ACHN (cell line): ENCODE results near the gene UGCG.

Source experiments
- DNase-seq: peaks from one replicate; pipeline ENCODE4 v3.0.0-alpha.2; 2015
- in situ Hi-C: cut with HindIII; loops from 2 replicates; pipeline ENCODE4 v1.10.0; 2017; ENCODE audit warnings: low sequenced_read_pairs, low pct_ligation_motif_present, low pct_unique_long_range_greater_than_20kb

The UGCG gene

DNA sequence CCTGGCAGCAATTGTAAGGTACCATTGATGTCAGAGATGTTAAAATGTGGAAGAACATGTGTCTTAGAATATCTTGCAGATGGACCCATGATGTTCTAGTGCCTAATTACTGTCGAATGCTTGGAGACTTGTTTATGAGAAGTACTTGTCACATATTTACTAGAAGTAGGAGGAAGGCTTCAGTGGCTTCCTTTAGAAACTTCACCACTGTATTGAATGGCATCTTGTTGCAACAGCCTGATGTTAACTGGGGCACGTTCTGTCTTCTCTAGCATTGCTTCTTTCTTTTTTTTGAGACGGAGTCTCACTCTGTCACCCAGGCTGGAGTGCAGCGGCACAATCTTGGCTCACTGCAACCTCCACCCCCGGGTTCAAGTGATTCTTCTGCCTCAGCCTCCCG, 16.5 kb downstream of the UGCG start:
- in situ Hi-C loops, result no loop called here
- DNase-seq, result no peak

DNA sequence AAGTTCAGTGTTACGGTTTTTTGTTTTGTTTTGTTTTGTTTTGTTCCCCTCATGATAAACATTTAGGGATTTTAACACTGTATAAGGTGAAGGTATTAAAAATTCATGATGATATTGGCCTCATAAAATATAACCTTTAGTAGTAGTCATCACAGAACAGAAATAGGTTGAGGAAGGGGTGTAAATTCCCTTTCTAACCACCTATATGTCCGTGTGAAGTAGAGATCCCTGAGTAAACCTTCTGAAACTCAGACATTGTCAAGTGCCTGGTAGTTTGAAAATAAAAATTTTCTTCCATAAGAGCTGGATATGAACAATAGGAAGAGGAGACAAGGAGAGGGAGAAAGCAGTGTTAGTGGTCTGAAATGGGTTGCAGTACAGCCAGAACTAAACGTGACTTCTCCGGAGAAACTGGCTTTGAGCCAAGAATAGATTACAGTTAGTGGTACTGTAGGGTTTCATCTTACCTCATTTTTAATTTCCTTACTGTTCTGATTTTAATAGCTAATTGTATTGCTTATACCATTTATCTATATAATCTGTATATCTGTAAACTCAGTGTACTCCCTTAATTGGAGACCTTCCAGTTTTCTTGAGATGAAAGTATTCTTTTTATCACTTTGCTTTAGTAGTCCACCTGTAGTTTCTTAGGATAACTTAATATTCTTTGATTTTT, 18.3 kb downstream of the UGCG start:
- DNase-seq, result peak; percentile 40
- in situ Hi-C loops, result no loop called here

DNA sequence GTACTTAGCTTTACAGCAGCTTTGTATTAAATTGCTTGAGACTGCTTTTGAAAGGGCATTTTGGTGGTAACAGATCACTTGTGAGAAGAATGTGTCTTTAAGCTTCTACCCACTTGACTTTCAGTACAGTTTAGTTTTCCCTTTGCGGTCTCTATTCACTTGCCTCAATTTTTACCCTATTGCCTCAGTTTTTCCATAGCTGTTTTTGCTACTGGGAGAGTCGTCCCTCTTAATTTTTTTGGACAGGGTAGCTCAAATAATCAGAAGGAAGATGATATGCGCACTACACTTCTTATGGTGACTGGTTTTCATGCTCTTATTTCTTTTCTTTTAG, 18.8 kb downstream of the UGCG start:
- DNase-seq, result no peak
- in situ Hi-C loops, result no loop called here

DNA sequence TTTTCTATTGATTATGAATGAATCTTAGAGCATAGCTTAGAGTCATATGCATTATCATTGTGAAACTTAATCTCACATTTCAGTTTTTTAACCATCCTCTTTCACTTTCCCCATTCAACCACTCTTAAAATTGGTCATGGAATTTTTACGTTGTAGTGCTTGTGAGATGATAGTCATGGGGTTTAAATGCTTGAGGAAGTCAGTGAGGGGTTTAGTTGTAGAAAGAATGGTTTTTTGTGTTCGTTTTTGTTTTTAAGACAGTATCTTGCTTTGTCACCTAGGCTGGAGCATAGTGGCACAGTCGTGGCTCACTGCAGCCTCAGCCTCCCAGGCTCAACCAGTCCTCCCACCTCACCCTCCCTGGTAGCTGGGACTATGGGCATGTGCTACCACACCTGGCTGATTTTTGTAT, 19.6 kb downstream of the UGCG start:
- in situ Hi-C loops, result no loop called here
- DNase-seq, result no peak

DNA sequence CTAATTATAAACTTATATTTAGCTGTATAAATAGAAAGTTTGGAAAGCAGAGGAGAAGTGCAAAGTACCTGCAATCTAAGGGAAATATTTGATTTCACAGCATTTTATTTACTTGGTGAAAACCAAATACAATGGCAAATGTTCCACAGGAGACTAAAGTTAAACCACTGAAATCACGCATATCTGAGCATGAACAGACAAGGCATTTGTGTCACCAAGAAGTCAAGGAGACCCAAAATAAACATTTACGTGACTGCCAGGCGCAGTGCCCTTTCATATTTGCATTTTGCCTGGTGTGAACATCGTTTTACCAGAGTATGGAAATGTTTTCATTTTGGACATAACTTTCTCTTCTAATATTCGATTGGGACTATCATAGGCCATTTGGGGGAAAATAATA, 20.6 kb downstream of the UGCG start:
- no peak for DNase-seq
- in situ Hi-C loops, result no loop called here

DNA sequence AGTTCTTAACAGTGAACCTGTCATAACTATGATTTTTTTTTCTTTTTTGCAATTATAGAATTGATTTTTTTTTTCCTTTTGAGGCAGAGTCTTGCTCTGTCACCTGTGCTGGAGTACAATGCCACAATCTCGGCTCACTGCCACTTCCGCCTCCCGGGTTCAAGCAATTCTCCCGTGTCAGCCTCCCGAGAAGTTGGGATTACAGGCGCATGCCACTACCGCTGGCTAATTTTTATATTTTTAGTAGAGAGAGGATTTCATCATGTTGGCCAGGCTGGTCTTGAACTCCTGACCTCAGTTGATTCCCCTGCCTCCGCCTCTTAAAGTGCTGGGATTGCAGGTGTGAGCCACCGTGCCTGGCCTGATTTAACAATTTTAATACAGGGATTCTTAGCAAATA, 21.4 kb downstream of the UGCG start:
- no peak for DNase-seq
- in situ Hi-C loops, result no loop called here

DNA sequence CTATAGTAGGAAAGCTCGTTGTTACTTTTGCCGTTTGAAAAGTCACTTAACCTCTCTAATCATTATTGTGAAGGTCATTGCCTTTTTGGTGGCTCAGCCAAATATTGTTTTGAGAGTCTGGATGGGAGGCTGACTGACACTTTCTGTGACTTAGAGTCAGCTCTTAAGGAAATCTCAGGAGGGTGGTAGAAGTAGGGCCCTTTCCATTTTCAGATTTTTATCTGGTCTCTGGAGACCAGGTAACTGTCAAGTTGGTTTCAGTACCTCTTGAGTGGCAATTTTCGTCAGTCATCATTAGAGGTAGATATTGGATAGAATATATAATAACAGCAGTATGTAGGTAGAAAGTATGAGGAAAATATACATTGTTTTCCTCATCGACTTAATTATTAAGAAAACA, 23.3 kb downstream of the UGCG start:
- no peak for DNase-seq
- in situ Hi-C loops, result no loop called here

DNA sequence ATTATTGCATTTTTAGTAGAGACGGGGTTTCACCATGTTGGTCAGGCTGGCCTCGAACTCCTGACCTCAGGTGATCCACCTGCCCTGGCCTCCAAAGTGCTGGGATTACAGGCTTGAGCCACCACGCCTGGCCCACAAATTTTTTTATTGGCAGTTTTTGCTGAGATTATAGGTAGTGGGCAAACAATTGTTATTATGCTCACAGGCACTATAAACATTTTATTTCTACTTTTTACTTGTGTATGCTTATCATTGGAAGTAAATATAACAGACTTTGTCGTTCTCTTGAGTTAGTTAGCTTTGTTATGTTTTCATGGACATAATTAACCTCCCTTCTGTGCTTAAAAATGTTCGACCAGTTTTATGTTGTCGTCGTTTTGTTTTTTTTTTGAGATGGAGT, 23.9 kb downstream of the UGCG start:
- in situ Hi-C loops, result no loop called here
- no peak for DNase-seq

DNA sequence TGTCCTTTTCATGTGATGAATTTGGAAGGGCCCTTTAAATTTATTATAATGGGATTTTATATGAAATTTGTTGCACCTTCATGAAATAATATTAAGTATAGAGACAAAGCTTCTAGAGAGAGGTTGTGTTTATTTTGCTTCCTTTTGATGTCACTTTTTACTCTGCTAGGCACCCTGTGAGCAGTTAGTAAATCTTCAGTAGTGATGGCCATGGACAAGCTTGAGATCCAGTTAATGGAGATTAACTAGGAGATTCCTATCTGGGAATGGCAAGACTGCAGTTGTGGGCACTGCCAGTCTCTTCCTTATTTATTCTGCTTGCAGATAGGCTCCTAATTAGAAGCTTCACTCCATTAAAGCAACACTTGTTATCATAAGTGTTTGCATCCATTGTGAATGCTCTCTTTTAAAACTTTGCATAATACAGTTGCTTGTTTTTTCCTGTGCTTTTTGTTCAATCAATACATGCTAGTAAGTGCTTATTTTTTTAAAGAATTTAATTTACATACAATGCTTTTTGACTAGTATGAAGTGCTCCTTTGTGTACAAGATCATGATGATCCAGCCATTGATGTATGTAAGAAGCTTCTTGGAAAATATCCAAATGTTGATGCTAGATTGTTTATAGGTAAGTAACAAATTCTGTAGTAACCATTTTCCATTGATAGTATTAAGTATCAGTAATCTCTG, 25.9 kb downstream of the UGCG start:
- in situ Hi-C loops, result no loop called here
- DNase-seq, result no peak

DNA sequence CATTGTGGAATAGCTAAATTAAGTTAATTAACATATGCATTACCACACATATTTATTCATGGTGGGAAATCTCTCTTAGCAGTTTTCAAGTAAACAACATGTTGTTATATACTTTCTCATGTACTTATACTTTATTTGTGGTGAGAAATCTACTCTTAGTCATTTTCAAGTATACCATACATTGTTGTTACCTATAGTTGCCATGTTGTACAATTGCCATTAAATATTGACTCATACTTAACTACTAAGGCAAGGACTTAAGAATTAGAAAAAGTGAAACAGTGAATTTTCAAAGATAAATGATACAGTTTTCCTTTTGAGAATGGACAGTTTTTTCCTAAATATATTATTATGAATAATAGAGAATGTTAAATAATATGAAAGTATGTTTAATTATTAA, 27.7 kb downstream of the UGCG start:
- no peak for DNase-seq

DNA sequence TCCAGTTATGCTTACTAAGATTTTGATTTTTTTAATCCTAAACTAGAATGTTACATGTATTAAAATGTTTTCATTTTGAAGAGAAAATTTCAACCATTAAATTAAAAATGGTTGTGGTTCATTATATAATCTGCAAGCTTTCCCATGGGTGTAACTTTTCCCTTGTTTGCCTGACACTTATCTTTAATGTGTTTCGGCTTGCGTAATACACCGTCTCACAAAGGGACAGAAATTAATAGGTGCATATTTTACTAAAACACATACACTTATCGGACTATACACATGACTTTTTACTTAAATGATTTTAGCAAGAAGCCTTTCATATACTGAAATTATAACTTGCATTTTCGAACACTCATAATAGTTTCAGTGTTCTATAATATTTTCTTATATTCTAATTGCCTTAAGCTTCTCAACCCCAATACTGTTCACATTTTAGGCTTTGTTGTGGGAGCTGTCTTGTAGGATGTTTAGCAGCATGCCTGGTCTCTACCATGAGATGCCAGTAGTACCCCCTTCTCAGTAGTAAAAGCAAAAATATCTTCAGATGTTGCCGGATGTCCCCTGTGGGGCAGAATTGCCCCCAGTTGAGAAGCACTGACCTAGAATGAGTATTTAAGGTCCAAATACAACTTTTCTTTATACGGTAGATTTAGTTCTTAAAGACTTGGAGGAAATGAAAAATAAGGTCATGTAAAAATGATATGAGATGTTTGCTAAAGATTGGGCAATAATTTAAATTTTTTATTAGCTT, 28.6 kb downstream of the UGCG start:
- DNase-seq, result no peak
- in situ Hi-C loops, result no loop called here

More for the DNA sequence above, 27.7 kb downstream of the UGCG start:
- in situ Hi-C loops, result no loop called here

DNA sequence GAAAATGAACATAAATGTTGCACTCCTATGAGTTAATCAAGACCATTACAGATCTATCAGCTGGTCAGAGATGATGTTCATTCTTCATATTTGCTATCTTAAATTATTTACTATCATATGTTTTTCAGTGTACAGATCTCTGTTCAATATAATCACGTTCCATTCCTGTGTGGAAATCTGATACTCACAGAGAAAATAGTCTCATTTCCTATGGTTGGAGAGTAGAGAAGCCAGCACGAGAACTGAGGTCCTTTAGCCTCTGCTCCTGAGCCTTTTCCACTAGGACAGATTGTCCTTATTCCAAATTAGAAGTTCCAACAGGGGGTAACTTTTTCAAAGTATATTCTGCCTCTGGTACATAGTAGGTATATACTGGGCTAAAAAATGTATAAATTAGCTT, 29.2 kb downstream of the UGCG start:
- in situ Hi-C loops, result no loop called here
- no peak for DNase-seq

DNA sequence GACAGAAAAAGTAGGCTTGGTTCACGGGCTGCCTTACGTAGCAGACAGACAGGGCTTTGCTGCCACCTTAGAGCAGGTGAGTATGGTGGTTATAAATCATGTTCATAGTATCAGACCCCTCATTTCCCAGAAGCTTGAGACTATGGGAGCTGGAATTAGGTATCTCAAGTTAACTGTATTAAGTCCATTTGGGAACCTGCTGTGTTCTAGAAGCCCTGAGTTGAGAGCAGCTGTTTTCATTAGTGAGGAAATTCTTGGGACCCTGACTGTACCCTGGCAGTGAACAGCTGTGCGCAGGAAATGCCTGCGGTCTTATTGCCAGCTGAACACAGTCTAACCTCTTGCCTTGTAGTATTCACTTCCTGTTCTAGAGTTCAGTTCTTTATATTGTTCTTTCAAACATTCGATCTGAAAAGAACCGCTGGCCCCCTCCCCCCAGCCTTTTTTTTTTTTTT, 29.8 kb downstream of the UGCG start:
- DNase-seq, result no peak
- in situ Hi-C loops, result no loop called here

DNA sequence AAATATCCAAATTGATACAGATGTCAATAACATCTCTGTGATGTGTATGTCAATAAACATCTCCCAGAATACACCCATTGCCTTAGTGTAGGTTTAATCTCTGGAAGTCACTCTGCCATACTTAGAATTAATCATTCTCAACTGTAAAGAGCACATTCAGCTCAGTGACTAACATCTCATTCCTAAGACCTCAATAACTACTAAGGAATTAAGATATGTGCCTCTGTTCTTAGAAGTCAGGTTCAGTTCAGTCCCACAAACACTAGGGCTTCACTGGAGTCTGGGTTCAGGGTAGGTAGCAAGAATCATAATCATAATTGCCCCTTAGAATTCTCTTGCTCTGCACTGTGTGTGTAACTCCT, 31.7 kb downstream of the UGCG start:
- no peak for DNase-seq
- in situ Hi-C loops, result no loop called here

DNA sequence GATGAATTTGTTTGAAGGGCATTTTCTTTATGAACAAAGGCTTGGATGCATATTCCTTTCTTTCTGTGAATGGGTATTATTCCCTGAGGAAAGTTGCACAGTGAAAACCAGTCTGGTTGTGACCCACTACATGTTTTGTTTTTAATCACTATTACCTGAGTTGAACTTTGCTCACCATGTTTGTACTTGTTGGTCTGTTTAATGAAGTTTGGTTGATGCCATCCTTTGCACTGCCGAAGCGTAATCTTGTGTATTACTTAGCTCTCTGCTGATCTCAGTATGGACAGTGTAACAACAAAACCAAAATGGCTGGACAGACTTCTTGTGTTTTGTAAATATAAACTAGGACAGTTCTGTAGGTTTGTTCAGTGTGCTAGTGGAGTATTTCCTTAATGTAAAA, 38.1 kb downstream of the UGCG start:
- in situ Hi-C loops, result no loop called here
- no peak for DNase-seq

DNA sequence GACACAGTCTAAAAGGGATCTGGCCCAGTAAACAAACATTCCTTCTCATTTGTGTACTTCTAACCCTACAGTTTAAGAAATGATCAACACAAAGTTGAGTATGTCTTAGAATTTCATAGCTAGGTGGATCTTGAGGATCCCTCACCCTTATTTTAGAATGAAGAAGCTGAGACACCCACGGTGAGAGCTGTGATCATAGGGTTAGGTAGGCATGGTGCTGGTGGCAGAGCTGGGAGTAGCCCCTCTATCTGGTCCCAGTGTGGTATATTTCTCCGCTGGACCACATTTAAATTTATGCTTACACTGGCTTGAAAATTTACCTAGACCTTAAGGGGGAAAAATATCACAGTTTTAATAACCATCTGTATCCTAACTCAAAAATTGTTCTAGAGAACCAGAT, 39.8 kb downstream of the UGCG start:
- in situ Hi-C loops, result no loop called here

DNA sequence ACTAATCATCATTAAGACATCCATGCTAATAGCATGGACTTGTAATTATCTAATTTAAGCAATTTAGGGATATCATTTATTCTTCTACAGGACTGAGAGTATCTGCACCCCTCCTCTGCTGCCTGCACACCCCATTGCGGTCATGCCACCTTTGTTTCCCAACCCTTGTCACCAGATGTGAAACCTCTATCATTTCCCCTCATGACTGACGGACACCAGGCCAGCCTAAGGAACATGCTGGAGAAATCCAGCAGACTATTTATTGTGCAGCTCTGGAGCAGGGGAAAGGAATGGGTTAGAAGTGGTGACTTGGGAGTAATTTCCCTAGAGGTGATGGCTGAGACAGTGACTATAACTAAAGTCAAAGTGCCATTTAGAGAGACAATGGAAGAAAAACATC, 40.7 kb downstream of the UGCG start:
- in situ Hi-C loops, result no loop called here
- no peak for DNase-seq

More for the DNA sequence above, 39.8 kb downstream of the UGCG start:
- no peak for DNase-seq

DNA sequence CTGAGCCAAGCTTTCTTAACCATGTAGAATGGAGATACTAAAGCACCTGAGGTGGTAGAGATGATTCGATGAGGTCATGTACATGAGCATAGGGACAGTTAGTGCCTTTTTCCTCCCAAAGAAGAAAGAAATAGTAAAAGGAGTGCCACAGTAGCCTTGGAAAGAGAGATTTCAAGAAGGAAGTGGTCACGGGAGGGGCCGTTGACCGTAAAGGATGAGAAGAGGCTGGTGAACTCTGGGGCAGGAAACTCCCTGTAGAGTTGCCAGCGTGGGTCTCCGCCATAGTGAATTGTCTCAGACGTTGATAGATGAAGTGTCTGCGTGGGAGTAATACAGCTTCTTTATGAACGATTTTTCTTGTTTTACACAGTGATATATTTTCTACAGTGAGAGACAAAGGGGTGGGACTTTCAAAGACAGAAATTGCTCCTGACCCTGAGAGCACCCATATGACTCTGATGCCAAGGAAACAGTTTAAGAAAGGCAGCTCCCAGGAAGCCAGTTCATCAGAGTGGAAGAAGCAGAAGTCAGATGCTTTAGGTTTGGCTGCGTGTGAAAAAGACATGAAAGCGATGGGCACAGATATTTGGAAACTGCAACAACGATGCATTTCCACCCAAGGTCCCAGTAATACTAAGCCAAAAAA, 41.3 kb downstream of the UGCG start:
- DNase-seq, result no peak
- in situ Hi-C loops, result no loop called here

DNA sequence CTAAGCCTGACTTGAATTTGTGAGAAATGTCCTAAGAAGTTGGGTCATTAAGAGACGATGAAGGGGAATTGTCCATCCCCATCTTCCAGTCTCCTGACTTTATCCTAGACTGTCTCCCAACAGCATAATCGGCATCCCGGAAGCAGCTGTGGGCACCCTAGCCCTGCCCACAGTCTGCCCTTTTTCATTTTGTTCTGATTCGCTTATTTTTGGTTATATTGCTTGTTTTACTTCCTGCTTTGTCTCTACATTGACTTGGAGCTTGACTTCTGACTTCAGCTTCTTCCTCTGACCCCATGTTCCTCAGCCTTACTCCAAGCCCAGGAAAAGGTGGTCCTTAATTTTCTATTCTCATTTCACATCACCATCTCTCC, 41.8 kb downstream of the UGCG start:
- in situ Hi-C loops, result no loop called here
- DNase-seq, result no peak
